ENCODE data around the gene IPO7.

- TF ChIP-seq GATA2 (IDR thresholded peaks at IDR 0.05; ENCODE audit: low read depth, low read length) (no peak), GATA3 (IDR thresholded peaks at IDR 0.05; ENCODE audit: low read depth, low read length) (no peak)
Measured at GRCh38 chr11:9341638-9342178, 42.7 kb upstream of the IPO7 start.
